Right atrium auricular region (tissue), 2 donors: ENCODE measurements around the gene EPAS1. TPM values are rescaled to one million over a fixed set of nuclear protein-coding genes. Genes with fewer than 3 reads are reported as not detected.

Experiments
- DNase-seq: peaks from one replicate; pipeline ENCODE4 v3.0.0-alpha.2; 2019; ENCODE audit warnings: low spot score
- H3K27ac ChIP-seq, 2 donors: fragments of 200-600 bp; sonication (generic); 1 replicate in 1 of 2; 2 replicates in 1 of 2; pipeline ENCODE4 v1.5.1; 2016 to 2019
- H3K27me3 ChIP-seq, 2 donors: fragments of 200-600 bp; sonication (generic); one replicate each; pipeline versions ENCODE4 v1.5.1 to v1.6.0; 2017 to 2019
- H3K36me3 ChIP-seq: fragments of 200-600 bp; sonication (generic); one replicate; pipeline ENCODE4 v1.5.1; 2016
- H3K4me1 ChIP-seq, 2 donors: fragments of 200-600 bp; sonication (generic); one replicate each; pipeline versions ENCODE4 v1.5.1 to v1.6.0; 2017 to 2019
- H3K4me3 ChIP-seq, 2 donors: fragments of 200-600 bp; sonication (generic); 1 replicate in 1 of 2; 2 replicates in 1 of 2; pipeline ENCODE4 v1.5.1; 2017 to 2019; ENCODE audit warnings: mild to moderate bottlenecking in 1 of 2, moderate library complexity in 1 of 2
- H3K9me3 ChIP-seq, 2 donors: fragments of 200-600 bp; sonication (generic); one replicate each; pipeline ENCODE4 v1.5.1; 2019
- total RNA-seq, 2 donors: library from RNA; depleted of rRNA; stranded (reverse); fragments of >200 nt; gene quantifications; one replicate each; pipeline ENCODE4 v1.1.0, GENCODE V29; 2016
- TF ChIP-seq, protein P1 (sequence below), 2 donors: fragments of 200-600 bp; sonication (generic); IDR thresholded peaks; one replicate each; pipeline ENCODE4 v1.5.1; 2019; ENCODE audit warnings: antibody characterized with exemption in 2 of 2

The EPAS1 gene
- total RNA-seq, 2 donors from 2014 or later = 257 to 311 TPM

DNA sequence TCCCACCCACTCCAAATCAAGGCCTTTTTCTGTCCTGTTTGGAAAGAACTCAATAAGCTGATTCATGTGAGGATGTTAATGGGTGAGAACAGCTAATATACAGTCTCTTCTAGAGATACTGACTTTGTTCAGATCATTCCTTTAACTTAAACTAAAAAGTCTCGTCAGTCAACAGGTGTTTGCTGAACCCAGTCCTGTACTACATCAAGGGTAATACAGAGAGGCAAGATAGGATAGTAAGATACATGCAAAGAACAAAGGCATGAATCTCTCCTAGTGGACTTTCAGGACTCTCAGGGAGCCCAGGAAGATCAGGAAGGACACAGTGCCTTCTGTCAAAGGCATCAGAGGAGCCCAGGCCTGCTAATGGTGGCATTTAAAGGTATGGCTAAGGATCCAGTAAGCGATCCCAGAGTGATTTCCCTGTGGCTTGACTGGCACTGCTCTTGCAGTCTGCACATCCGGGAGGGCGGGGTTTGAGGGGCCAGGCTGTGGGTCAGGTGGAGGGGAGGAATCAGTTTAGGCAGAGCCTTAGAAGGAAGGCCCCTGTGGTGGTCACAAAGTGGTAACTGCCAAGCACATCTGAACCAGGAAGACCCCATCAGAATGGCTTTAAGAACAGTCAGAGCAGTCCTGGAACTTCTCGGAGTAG, 54.0 kb downstream of the EPAS1 start:
- Histone ChIP-seq H3K27ac (peak overlapping the region; percentile 51 to 61), H3K27me3 (no peaks in the 10 kb centered on the region), H3K4me3 (no peak overlapping the region), H3K4me1 (peaks cover 0 to 81% of the 10 kb centered on the region in 2 donors), H3K9me3 (no peaks in the 10 kb centered on the region), H3K36me3 (peaks cover 66% of the 10 kb centered on the region)
- DNase-seq = no peak
- TF ChIP-seq, protein P1, sequence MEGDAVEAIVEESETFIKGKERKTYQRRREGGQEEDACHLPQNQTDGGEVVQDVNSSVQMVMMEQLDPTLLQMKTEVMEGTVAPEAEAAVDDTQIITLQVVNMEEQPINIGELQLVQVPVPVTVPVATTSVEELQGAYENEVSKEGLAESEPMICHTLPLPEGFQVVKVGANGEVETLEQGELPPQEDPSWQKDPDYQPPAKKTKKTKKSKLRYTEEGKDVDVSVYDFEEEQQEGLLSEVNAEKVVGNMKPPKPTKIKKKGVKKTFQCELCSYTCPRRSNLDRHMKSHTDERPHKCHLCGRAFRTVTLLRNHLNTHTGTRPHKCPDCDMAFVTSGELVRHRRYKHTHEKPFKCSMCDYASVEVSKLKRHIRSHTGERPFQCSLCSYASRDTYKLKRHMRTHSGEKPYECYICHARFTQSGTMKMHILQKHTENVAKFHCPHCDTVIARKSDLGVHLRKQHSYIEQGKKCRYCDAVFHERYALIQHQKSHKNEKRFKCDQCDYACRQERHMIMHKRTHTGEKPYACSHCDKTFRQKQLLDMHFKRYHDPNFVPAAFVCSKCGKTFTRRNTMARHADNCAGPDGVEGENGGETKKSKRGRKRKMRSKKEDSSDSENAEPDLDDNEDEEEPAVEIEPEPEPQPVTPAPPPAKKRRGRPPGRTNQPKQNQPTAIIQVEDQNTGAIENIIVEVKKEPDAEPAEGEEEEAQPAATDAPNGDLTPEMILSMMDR (IDR thresholded peaks at IDR 0.05) = no peak

DNA sequence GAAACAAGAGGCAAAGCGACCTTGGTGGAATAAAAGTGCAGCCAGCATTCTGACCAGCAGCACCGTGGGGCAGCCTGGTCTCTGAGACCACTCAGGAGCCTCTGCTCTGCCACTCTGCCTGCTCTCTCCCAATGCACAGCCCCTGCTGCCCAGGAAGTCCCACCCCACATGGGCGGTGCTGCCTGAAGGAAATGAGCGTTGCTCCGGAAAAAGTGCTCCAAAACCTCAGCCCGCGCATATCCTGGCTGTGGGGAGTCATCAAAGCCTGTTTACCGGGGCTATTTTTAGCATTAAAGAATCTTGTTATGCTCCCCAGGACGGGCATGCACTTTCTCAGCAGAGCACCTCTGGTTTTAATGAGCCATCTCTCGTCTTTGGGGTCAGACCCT, 54.5 kb downstream of the EPAS1 start:
- Histone ChIP-seq H3K27me3 (no peaks in the 10 kb centered on the region), H3K4me1 (peaks cover 0 to 75% of the 10 kb centered on the region in 2 donors), H3K9me3 (no peaks in the 10 kb centered on the region), H3K36me3 (peaks cover 71% of the 10 kb centered on the region), H3K4me3 (no peak overlapping the region), H3K27ac (peak overlapping the region; percentile 51 to 61)
- TF ChIP-seq, protein P1 (IDR thresholded peaks at IDR 0.05) = no peak
- no peak for DNase-seq

DNA sequence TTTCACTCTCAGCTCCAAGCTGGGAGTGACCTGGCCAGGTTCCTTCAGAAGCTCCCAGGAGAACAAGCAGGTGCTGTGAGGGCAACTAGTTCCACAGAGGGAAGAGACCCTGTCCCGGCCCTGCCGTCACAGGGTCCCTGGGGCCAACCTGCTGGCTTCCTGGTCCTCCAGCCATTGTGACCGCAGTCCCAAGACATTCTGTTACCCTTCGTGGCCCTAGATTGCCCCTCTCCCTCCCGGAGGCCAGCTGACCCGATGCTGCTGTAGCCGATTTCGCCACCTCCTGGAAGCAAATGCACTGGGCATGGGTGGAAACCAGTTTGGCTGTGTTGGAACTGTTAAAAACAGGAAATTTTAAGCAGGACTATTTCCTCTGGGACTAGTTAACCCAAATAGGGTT, 55.4 kb downstream of the EPAS1 start:
- TF ChIP-seq, protein P1 (IDR thresholded peaks at IDR 0.05) = peak in 1 of 2 donors; percentile 61
- peak overlapping the region; percentile 51 to 61 for H3K27ac ChIP-seq
- no peaks in the 10 kb centered on the region for H3K27me3 ChIP-seq
- H3K4me3 ChIP-seq = no peak overlapping the region
- peaks cover 0 to 67% of the 10 kb centered on the region in 2 donors for H3K4me1 ChIP-seq
- H3K9me3 ChIP-seq = no peaks in the 10 kb centered on the region
- H3K36me3 ChIP-seq = peaks cover 71% of the 10 kb centered on the region
- no peak for DNase-seq

DNA sequence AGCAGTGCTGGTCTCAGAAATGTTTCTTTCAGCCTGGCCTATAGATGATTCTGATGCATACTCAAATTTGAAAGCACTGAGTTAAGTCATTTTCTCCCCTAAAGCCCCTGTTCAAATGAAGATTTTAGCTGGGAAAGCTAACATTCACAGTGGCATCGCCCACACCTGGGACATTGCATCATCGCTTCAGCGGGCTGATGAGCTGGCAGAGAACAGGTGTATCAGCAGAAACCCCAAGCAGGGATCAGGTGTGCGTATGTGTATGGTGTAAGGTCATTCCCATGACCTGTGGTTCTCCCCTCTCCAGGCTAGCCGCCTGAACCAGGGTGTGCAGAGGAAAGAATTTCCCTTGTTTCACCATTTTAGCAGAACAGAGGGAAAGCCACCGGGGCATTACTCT, 56.3 kb downstream of the EPAS1 start:
- Histone ChIP-seq H3K36me3 (peaks cover 71% of the 10 kb centered on the region), H3K4me1 (peaks cover 0 to 63% of the 10 kb centered on the region in 2 donors), H3K27me3 (no peaks in the 10 kb centered on the region), H3K9me3 (no peaks in the 10 kb centered on the region), H3K27ac (peak overlapping the region in 1 of 2 donors; percentile 61), H3K4me3 (no peak overlapping the region)
- TF ChIP-seq, protein P1 (IDR thresholded peaks at IDR 0.05) = no peak
- DNase-seq = no peak

DNA sequence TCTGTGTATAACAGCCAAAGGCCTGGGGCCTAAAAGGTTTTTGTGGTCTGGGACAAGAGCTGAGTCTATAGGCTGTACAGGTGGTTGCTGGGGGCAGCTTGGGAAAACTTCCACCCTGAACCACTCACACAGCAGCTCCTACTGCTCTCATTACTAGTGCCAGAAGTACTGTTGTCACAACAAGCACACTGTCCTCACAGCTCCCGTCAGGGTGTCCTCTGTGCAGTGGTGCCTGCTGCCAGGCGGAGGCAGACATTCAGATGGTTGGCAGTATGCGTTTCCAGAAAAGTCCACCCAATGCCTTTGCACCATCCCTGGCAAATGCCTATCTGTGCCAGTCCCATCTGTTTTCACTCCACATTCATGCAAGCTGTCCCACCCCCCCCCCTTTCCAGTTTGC, 58.5 kb downstream of the EPAS1 start:
- Histone ChIP-seq H3K27me3 (no peaks in the 10 kb centered on the region), H3K4me3 (no peak overlapping the region), H3K36me3 (peaks cover 73% of the 10 kb centered on the region), H3K9me3 (no peaks in the 10 kb centered on the region), H3K27ac (no peak overlapping the region), H3K4me1 (peaks cover 0 to 47% of the 10 kb centered on the region in 2 donors)
- TF ChIP-seq, protein P1 (IDR thresholded peaks at IDR 0.05) = no peak
- DNase-seq = no peak

DNA sequence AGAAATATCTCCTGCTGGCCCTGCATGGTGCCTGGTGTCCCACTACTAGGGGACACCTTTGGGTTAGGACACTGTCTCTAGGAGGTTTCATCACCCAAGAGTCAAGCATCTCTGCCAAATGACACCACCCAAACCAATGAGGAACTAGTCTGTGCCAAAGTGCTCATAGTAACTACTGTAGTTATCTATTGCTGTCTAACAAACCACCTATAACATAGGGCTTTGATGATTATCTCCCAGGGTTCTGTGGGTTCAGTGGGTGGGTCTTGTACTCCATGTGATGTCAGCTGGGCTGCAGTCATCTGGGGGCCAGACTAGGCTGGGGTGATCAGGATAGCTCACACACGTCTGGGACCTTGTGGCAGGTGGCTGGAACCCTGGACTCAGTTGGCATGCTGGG, 59.8 kb downstream of the EPAS1 start:
- Histone ChIP-seq H3K36me3 (peaks cover 74% of the 10 kb centered on the region), H3K27me3 (no peaks in the 10 kb centered on the region), H3K27ac (no peak overlapping the region), H3K4me1 (peaks cover 0 to 41% of the 10 kb centered on the region in 2 donors), H3K4me3 (no peak overlapping the region), H3K9me3 (no peaks in the 10 kb centered on the region)
- DNase-seq = no peak
- TF ChIP-seq, protein P1 (IDR thresholded peaks at IDR 0.05) = no peak
